ENCODE results near the gene FEM1B. TPM values are rescaled to one million over a fixed set of nuclear protein-coding genes. Genes with fewer than 3 reads are reported as not detected.

FEM1B gene
- total RNA-seq, 1 donor from 2014 or later: 73.5 TPM

DNA sequence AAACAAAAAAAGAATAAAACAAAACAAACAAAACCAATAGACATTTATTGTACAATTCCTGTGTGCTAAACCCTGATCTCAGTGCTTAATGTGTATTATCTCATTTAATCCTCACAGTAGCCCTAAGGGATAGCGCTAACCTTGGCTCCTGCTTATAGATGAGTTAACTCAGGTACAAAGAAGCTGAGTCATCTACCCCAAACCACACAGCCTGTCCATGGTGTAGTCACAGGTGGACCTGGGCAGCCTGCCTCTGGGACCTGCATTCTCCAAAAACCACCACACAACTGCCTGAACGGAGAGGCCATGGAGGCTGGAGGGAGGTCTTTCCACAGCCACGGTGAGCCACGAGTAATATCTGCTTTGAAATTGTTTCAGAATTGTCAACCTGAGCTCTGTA, 42.5 kb upstream of the FEM1B start:
- TF ChIP-seq, protein P1, sequence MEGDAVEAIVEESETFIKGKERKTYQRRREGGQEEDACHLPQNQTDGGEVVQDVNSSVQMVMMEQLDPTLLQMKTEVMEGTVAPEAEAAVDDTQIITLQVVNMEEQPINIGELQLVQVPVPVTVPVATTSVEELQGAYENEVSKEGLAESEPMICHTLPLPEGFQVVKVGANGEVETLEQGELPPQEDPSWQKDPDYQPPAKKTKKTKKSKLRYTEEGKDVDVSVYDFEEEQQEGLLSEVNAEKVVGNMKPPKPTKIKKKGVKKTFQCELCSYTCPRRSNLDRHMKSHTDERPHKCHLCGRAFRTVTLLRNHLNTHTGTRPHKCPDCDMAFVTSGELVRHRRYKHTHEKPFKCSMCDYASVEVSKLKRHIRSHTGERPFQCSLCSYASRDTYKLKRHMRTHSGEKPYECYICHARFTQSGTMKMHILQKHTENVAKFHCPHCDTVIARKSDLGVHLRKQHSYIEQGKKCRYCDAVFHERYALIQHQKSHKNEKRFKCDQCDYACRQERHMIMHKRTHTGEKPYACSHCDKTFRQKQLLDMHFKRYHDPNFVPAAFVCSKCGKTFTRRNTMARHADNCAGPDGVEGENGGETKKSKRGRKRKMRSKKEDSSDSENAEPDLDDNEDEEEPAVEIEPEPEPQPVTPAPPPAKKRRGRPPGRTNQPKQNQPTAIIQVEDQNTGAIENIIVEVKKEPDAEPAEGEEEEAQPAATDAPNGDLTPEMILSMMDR (IDR thresholded peaks at IDR 0.05; ENCODE audit: insufficient read depth, low read length, severe bottlenecking): no peak
- H3K27me3 ChIP-seq (ENCODE audit: control insufficient read depth, insufficient read depth, low read length): no peaks in the 10 kb centered on the region
- DNase-seq (ENCODE audit: low read depth) (peak; percentile 72), FAIRE-seq (no peak)
- H3K36me3 ChIP-seq (ENCODE audit: control insufficient read depth, insufficient read depth, low read length): no peaks in the 10 kb centered on the region
- no peak overlapping the region for H3K4me3 ChIP-seq (ENCODE audit: low read depth, low read length)

DNA sequence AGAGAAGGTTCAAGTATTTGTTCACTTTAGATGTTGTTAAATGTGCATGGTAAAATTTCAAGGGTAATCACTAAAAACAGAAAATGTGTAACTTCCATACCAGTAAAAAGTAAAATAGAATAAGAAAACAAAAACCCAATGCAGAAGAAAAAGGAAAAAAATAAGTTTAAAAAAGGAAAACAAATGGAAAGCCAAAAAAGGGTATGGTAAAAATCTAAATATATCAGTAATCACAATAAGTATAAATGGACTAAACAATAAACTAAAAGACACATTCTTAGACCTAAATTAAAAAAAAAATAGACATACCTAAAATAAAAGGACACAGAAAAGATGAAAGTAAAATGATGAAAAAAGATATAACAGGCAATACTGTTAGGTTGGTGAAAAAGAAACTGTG, 38.5 kb upstream of the FEM1B start:
- no peak for FAIRE-seq
- Histone ChIP-seq H3K4me3 (ENCODE audit: low read depth, low read length) (no peak overlapping the region), H3K27me3 (ENCODE audit: control insufficient read depth, insufficient read depth, low read length) (peaks cover 2% of the 10 kb centered on the region), H3K36me3 (ENCODE audit: control insufficient read depth, insufficient read depth, low read length) (no peaks in the 10 kb centered on the region)
- no peak for DNase-seq (ENCODE audit: low read depth)
- TF ChIP-seq, protein P1 (IDR thresholded peaks at IDR 0.05; ENCODE audit: insufficient read depth, low read length, severe bottlenecking): no peak

DNA sequence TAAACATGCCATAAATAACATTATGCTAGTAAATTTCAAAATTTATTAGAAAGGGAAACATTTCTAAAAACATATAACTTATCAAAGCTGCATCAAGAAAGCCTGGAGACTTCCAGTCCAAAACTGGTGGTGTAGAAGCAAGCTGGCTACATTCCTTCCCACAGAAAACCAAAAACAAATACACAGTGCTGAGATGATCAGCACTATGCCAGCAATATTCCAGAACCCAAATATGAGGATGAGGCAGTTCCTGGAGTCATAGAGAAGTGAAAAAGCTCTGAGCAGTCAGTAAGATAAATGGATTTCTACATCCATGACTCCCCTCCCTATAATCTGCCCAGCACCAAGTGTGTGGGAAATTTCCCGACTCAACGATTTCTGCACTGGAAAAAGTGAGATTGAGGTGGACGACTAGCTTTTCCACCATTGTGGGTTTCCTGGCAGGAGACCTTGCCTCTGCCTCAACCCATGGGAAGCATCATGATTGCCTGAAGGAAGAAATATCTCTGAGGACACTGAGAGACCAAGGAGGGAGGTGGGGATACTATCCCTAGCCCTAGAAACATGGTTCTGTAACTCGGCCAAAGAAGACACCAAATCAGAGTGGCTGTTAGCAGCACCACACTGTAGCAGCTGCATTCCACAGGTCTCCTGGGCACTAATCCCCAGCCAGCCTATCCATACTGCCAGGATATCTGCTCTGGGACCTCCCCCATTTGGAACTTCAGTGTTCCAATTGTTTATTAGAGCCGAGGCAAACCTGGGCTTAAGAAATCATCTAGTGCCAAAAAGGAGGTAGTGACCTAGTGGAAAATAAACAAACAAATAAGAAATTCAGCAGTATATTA, 36.2 kb upstream of the FEM1B start:
- Histone ChIP-seq H3K27me3 (ENCODE audit: control insufficient read depth, insufficient read depth, low read length) (peaks cover 2% of the 10 kb centered on the region), H3K36me3 (ENCODE audit: control insufficient read depth, insufficient read depth, low read length) (no peaks in the 10 kb centered on the region), H3K4me3 (ENCODE audit: low read depth, low read length) (no peak overlapping the region)
- TF ChIP-seq, protein P1 (IDR thresholded peaks at IDR 0.05; ENCODE audit: insufficient read depth, low read length, severe bottlenecking): no peak
- no peak for FAIRE-seq
- DNase-seq (ENCODE audit: low read depth): no peak

DNA sequence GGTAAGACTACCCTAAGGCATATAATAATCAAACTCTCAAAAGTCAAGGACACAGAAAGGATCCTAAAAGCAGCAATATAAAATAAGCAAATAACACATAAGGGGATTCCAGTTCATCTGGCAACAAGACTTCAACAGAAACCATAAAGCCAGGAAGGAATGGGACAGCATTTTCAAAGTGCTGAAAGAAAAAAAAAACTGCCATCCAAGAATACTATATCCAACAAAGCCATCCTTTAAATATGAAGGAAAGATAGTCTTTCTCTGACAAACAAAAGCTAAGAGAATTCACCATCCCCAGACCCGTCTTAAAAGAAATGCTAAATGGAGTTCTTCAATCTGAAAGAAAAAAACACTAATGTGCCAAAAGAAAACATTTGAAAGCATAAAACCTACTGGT, 33.3 kb upstream of the FEM1B start:
- no peaks in the 10 kb centered on the region for H3K36me3 ChIP-seq (ENCODE audit: control insufficient read depth, insufficient read depth, low read length)
- H3K4me3 ChIP-seq (ENCODE audit: low read depth, low read length): no peak overlapping the region
- TF ChIP-seq, protein P1 (IDR thresholded peaks at IDR 0.05; ENCODE audit: insufficient read depth, low read length, severe bottlenecking): no peak
- no peak for FAIRE-seq
- H3K27me3 ChIP-seq (ENCODE audit: control insufficient read depth, insufficient read depth, low read length): peaks cover 2% of the 10 kb centered on the region
- DNase-seq (ENCODE audit: low read depth): no peak

DNA sequence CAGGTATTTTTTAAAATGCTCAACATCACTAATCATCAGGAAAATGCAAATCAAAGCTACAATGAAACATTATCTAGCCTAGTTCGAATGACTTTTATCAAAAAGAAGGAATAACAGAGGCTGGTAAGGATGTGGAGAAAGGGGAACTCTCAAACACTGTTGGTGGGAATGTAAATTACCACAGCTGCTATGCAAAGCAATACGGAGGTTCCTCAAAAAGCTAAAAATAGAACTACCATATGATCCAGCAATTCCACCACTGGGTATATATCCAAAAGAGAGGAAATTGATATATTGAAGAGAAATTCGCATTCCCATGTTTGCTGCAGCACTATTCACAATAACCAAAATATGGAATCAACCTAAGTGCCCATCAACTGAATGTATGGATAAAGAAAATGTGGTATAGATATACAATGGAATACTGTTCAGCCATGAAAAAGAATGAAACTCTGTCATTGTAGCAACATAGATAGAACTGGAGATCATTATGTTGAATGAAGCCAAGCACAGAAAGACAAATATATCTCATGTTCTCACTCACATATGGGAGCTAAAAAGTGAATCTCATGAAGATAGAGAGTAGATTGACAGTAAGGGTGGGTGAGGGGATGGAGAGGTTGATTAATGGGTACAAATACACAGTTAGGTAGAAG, 28.4 kb upstream of the FEM1B start:
- no peak for FAIRE-seq
- Histone ChIP-seq H3K27me3 (ENCODE audit: control insufficient read depth, insufficient read depth, low read length) (no peaks in the 10 kb centered on the region), H3K36me3 (ENCODE audit: control insufficient read depth, insufficient read depth, low read length) (no peaks in the 10 kb centered on the region), H3K4me3 (ENCODE audit: low read depth, low read length) (no peak overlapping the region)
- DNase-seq (ENCODE audit: low read depth): no peak
- TF ChIP-seq, protein P1 (IDR thresholded peaks at IDR 0.05; ENCODE audit: insufficient read depth, low read length, severe bottlenecking): no peak

All from bronchial epithelial cell (primary cell).